Lower leg skin (tissue), 3 donors: ENCODE results near the gene GRIN2A.

Experiments
- CTCF ChIP-seq, 3 donors: fragments of 450-650 bp; IDR thresholded peaks; one replicate each; pipeline ENCODE4 v1.5.1; 2016; ENCODE audit warnings: antibody characterized with exemption in 3 of 3, mild to moderate bottlenecking in 3 of 3, moderate library complexity in 2 of 3
- POLR2A ChIP-seq, 2 donors: fragments of 450-650 bp; IDR thresholded peaks; one replicate each; pipeline ENCODE4 v1.6.1; 2016 to 2017; ENCODE audit warnings: antibody characterized with exemption in 2 of 2, mild to moderate bottlenecking in 1 of 2, moderate library complexity in 1 of 2

GRCh38 chr16:9900576-9900975 lies 281.7 kb downstream of the GRIN2A start:
- TF ChIP-seq CTCF (IDR thresholded peaks at IDR 0.05) = no peak
- TF ChIP-seq POLR2A (IDR thresholded peaks at IDR 0.05) = no peak
